Stomach (tissue), 4 donors: Measurements from ENCODE around the gene RERE.

Source experiments
- POLR2A ChIP-seq, 4 donors: fragments of 450-650 bp; IDR thresholded peaks; one replicate each; pipeline ENCODE4 v1.6.1; 2016; ENCODE audit warnings: antibody characterized with exemption in 4 of 4, control low read depth in 2 of 4, mild to moderate bottlenecking in 1 of 4, moderate library complexity in 1 of 4
- POLR2AphosphoS5 ChIP-seq, 3 donors: sonication (generic); formaldehyde crosslinking; IDR thresholded peaks; one replicate each; pipeline ENCODE4 v1.6.1; 2016; ENCODE audit warnings: antibody characterized with exemption in 3 of 3
- TF ChIP-seq, protein P1 (sequence below), 7 experiments: fragments of 450-650 bp in 4 of 7; fragments of 200-600 bp in 3 of 7; sonication (generic) in 3 of 7; IDR thresholded peaks; one replicate each; pipeline ENCODE4 v1.5.1; 2016 to 2019; ENCODE audit warnings: antibody characterized with exemption in 7 of 7, control low read depth in 2 of 7, mild to moderate bottlenecking in 1 of 7

DNA sequence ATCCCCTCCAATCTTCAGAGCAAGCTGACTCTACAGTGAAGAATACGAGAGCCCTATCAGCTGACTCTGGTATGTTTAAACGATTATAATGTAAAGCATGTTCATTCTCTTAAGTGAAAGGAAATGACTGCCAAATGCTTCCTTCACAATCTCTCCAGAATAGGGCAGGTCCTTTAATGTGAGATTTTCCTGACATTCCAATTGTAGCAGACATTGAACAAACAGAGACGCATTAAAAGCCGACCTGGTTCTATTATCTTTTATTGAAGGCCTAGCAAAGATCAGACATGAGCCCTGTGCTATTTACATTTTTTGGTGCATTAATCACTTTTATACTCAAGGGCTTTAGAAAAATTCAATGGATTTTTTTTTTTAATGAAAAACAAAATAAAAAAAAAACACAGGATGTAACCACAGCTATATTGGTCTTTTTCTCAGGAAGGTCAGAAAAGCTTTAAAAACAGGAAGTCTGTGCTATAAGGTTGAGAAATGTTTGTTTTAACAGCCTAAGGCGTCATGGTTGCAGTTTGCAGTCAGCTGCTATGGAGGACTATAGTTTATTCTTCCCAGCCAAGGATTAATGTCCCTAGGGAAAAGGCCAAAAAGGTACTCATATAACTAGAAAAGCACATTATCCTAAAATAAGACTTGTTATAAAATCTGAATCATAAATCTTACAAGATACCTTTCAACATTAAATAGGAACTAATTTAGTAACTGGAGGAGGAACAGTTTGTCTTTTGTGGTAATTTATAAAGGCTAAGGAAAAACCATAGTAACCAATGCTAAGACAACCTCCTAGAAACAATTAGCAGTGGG lies 104.8 kb downstream of the RERE start:
- TF ChIP-seq, protein P1, sequence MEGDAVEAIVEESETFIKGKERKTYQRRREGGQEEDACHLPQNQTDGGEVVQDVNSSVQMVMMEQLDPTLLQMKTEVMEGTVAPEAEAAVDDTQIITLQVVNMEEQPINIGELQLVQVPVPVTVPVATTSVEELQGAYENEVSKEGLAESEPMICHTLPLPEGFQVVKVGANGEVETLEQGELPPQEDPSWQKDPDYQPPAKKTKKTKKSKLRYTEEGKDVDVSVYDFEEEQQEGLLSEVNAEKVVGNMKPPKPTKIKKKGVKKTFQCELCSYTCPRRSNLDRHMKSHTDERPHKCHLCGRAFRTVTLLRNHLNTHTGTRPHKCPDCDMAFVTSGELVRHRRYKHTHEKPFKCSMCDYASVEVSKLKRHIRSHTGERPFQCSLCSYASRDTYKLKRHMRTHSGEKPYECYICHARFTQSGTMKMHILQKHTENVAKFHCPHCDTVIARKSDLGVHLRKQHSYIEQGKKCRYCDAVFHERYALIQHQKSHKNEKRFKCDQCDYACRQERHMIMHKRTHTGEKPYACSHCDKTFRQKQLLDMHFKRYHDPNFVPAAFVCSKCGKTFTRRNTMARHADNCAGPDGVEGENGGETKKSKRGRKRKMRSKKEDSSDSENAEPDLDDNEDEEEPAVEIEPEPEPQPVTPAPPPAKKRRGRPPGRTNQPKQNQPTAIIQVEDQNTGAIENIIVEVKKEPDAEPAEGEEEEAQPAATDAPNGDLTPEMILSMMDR (IDR thresholded peaks at IDR 0.05), result no peak
- TF ChIP-seq POLR2AphosphoS5 (IDR thresholded peaks at IDR 0.05) (peak in 2 of 3 donors; percentile 2 to 10), POLR2A (IDR thresholded peaks at IDR 0.05) (no peak)
